HG03097 (cell line): ENCODE data around the gene CKAP2L.

Source experiments
- ATAC-seq: cut with Tn5 transposase; IDR thresholded peaks from one replicate; pipeline ENCODE4 v1.9.1; 2021; ENCODE audit not compliant: unreplicated experiment, low FRiP score

CKAP2L gene

DNA sequence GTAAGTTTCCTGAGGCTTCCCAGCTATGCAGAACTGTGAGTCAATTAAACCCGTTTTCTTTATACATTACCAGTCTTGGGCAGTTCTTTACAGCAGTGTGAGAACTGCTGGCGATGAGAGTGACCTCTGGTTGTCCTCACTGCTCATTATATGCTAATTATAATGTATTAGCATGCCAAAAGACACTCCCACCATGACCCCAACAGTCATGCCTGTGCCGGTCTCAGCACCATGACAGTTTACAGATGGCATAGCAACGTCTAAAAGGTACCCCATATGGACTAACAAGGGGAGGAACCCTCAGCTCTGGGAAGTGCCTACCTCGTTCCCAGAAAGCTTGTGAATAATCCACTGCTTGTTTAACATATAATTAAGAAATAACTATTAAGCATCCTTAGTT, 28.0 kb upstream of the CKAP2L start:
- ATAC-seq: no peak

DNA sequence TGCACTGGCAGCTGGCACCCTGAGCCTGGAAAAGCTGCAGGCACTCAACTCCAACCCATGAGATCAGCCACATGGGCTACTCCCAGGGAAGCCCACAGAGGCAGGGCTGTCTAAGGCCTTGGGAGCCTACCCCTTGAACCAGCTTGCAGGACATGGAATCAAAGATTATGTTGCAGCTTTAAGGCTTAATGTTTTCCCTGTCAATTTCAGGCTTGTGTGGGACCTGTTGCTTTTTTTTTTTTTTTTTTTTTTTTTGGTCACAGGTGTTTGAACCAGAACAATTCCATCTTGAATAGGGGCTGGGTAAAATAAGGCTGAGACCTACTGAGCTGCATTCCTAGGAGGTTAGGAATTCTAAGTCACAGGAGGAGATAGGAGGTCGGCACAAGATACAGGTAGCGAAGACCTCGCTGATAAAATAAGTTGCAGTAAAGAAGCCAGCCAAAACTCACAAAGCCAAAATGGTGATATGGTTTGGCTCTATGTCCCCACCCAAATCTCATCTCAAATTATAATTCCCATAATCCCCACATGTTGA, 27.4 kb upstream of the CKAP2L start:
- no peak for ATAC-seq

DNA sequence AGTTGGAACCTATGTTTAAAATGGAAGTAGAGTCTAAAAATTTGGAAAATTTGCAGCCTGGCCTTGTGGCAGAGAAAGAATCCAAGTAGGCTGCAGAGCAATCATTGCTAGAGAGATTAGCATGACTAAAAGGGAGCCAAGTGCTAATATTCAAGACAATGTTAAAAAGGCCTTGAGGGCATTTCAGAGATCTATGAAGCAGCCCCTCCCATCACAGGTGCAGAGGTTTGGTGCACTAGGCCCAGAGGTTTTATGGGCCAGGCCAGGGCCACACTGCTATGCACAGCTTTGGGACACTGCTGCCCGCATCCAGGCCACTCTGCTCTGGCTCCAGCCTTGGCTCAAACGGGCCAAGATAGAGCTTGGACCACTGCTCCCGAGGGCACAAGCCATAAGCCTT, 26.6 kb upstream of the CKAP2L start:
- ATAC-seq: no peak

DNA sequence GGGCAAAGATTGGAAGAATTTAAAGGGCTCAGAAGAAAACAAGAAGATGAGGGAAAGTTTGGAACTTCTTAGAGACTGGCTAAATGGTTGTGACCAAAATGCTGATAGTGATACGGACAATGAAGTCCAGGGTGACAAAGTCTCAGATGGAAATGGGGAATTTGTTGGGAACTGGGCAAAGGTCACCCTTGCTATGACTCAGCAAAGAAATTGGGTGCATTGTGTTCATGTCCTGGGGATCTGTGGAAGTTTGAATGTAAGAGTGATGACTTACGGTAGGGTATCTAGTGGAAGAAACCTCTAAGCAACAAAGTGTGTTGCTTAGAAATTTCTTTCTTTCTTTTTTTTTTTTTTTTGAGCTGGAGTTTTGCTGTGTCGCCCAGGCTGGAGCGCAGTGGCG, 25.9 kb upstream of the CKAP2L start:
- no peak for ATAC-seq

DNA sequence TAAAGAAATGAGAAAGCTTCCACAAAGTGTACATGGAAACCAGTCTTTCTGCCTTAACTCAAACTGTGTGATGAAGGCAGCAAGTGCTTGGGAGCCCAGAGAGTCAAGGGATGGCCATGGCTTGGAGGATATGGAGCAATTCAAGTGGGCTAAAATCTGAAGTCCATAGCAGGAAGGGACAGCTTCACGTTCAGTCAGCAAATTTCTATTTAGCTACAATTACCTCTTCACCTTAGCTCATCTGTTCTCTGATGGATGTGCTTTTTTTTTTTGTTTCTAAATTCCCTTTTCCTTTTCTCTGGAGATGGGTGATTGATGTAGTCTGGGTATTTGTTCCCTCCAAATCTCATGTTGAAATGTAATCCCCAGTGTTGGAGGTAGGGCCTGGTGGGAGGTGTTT, 24.8 kb upstream of the CKAP2L start:
- no peak for ATAC-seq

DNA sequence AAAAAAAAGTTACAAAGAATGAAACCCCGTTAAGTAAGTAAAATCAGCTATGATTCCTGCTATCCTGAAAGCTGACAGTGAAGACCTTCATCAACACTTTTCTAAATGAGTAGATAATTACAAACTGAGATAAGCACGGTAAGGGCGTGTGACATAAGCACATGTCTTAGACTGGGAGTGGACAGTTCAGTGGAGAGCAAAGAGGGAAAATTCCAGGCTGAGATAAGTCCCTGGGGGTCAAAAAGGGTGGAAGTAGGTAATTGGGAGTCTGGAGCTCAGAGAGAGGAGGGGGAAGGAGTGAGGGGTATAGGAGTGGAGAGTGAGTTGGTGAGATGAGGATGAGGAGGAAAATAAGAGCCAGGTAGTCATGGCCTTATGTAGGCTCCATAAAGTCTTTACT, 24.2 kb upstream of the CKAP2L start:
- no peak for ATAC-seq

DNA sequence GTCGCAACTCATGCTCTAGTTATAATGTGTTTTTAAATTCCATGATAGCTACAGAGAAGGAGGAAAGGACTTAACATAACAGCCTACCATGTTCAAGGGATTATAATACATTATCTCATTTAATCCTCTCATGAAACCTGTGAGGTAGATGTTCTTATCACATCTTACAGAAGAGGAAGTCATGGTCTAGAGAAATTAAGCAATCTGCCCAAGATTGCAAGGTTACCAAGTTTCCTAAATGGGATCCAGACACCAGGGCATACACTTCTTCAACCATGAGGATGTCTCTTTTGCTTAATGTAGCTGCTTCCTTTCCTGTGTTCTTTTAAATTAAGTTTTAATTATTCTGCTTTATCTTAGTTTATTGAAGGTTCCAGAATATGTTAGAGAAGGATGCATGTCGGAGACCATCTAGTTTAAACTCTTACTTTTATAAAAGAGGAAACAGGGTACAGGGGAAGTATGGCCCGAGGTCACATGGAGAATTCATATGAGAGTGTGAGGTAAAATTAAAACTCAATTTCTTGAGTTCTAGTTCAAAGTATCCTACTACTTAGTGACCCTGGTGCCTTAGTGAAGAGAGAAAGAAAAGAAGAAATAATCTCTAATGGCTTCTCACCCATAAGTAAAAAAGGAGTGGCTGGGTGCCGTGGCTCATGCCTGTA, 23.5 kb upstream of the CKAP2L start:
- ATAC-seq: no peak

DNA sequence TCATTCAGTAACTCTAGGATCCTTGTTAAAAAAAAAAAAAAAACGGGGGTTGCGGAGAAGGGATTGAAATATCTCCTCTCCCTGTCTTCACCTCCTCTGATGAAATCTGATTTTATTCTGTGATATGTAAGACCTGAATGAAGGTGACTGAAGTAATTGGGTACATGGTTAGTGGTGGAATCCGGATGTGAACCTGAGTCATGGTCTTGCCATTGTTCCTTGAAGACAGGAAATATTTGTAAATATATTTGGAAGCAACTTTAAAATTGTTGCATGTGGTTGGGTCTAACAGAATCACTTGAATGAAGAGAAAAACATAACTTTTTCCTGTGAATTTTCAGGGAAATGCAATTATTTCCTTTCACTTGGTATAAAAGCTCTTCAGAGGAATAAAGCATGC, 22.9 kb upstream of the CKAP2L start:
- no peak for ATAC-seq

DNA sequence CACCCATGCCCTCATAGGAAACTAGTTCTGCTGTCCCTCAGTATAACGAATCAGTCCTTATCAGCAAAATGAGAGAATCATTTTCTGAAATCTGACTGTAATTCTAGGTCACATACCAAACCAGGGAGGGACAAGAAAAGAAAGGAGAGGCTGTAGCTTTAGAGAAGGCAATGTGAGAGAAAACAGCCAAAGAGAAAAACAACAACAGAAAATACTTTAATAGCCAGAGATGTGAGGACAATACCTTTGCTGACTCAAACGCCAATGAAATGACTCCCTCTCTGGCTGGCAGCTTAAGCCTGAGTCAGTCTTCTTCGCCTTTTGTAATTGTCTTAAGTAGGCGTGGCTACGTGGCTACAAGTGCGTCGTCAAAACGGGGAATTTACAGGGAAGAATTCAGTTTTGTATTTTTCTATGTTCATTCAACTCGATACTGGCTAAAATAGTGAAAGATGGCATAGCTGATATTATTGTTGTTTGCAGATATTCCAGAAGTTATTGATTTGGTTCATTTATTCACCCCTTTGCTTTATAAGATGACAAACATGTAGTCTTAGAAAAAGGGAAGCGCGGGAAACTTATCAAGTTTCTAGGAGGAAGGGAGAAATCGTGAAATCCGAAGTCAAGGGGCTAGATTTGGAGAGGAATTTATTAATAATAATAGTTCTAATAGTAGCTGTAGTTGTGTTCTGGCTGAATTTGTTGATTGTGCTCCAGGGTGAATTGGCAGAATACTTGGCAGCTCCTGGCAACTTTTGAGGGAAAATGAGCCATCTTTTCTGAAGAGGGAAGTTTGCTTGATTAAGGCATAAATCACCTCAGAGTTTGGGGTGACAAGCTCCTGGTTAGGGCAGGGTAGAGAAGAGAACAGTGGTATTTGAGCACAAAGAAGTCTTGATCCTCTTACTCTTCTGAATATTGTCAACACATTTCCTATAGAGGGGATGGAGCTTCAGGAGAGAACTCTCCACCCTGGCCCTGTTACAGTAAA, 20.1 kb upstream of the CKAP2L start, which contains the start of gene IL1A:
TSS of gene IL1A (minus strand) at position 295 of the 991 bp plus-strand sequence. CDS start 723 bp downstream, outside the sequence.
- no peak for ATAC-seq

DNA sequence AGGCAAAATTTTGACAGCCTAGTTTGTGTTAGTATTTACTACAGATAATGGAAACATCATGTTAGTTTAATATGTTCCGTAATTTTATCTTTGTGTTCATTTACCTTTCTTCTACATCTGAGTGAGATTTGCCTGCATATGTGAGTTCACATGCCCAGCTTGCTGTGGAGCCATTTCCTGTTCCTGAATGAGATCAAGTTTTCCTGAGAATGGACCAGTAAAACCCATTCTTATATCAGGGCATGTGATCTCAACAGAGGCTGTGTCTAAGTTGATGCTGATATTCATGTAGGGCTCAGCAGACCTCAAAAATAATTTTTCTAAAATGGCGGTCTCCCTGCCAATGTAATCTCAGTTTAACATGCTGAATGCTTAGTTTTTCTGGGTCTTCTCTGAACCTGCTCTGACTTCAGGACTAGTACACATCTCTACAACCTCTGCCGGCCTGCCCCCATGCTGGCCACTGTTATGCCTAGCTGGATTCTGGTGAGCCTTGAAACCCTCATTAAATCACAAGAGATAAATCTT, 18.8 kb upstream of the CKAP2L start:
- no peak for ATAC-seq

DNA sequence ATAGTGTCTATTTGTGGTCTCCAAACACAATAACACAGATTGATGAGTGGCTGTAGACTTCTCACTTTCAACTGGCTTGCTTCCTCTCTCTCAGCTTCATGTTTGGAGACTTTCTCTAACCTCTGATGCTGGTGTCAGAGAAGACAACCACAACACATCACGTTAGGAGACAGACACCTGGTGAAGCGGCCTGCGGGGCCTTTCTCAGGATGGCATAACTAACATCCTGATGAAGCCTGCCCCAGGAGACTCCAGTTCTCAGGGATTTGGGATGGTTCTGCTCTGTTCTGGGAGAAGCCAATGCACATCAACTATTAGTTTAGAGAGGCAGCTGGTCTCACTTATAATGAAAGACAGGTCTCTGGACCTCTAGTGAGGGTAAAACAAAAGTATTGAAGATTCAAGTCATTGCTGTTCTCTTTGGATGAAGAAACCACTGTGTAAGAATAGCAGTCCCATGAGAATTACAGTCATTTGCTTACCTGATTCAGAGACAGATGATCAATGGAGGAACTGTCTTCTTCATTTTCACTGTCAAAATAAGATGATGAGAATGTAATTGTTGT, 17.9 kb upstream of the CKAP2L start:
- ATAC-seq: peak; percentile 64

DNA sequence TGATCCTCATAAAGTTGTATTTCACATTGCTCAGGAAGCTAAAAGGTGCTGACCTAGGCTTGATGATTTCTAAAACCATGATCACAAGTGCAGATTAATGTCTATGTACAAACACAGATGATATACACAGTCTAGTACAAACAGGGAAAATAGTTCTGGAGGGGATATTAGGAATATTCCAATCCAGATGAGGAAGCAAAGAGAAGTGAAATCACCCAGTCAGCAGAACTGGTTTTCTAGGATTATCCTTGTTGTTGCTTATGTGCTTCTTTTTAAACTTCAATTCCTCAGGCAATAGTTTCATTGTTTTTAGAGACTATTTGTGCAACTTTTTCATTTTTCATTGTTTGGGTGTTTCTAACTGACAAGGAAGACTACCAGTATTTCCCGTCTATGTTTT, 15.2 kb upstream of the CKAP2L start:
- no peak for ATAC-seq

DNA sequence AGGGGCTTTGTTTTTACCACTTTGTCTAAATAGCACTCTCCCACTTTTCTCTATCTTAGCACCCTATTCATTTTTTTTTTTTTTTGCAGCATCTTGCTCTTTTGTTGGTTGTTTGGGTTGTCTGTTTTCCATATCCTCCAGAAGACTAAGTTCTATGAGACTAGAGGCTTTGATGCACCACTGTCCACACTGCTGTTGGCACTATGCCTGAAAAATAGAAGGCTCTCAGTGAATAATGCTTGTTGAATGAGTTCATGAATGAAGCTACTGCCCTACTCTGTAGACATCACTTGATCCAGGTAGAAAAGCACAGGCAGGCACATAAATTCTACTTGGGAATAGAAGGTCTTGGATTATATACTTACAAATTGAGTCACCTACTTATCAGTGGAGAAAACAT, 12.6 kb upstream of the CKAP2L start:
- no peak for ATAC-seq

DNA sequence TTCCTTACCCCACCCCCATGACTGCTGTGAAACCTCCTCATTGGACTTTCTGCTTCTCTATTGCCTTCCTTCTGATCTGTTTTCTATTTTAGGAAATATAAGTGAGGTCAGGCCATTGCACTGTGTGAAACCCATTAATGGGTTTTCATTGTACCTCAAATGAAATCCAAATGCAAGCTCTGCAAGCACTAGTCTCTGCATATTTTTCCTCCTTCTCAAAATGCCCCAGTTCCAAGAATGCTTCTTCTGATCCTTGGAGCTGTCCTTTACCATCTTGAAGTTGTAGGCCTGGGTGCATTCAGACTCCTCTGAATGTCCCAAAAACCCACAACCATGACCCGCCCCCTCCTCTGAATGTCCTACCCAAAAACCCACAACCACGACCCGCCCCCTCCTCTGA, 11.7 kb upstream of the CKAP2L start:
- ATAC-seq: no peak

DNA sequence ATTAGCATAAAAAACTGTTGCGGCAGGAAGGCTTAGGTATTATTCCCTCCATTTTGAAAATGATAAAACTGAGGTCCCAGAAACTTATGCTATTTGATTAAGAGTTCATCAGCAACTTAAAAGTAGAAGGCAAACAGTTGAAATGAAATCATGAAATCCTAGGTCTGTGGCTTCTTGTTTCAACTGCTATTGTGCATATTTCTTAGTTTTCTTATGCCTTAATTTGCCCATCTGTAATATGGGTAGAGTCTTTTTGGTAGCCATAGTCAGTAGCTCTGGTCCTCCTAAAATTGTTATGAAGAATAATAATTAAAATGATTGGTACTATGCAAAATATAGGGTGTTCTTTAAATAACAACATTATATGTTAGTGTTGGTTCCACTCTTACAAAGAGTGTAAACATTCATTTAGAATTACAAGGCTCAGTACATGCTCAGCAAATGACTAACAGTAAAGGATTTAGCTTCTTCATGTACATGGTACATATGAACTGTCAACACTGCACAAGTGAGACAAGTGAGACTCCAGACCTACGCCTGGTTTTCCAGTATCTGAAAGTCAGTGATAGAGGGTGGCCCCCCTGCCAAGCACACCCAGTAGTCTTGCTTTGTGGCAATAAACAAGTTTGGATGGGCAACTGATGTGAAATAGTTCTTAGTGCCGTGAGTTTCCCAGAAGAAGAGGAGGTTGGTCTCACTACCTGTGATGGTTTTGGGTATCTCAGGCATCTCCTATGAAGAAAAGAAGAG, 10.3 kb upstream of the CKAP2L start:
- ATAC-seq: no peak

DNA sequence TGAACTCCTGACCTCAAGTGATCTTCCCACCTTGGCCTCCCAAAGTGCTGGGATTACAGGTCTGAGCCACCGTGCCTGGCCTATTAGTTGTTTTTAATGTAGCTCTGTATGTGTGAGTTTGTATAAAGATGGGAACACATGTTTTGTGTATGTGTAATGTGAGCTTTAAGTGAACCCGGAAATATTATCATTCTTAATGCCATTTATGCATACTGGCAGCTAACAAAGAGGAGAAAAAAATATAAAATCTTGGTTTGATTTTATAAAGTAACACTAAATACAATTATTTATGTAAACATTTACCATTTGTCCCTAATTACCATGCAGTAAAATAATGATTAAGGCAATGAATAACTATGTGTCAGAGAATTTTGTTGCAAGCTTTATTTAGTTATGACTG, 9.1 kb upstream of the CKAP2L start:
- no peak for ATAC-seq

DNA sequence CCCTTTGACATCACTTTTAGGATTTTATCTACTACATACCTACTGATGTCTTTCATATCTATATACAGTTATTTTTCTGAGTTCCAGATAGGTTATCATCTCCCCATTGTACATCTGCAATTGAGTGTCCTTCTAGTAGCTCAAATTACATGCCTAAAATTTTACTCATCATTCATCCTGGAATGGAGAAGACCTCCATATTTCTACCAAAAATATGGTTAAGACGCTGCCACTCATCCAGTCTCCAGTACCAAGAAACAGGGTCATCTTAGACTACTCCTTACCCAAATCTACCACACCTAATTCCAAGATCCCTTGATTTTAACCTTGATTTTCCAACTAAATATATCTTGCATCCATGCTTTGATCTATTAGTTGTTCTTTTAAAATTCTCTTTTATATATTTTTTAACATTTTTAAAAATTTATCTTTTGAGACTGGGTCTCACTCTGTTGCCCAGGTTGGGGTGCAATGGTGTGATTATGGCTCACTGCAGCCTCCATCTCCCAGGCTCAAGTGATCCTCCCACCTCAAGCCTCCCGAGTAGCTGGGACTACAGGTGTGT, 8.6 kb upstream of the CKAP2L start:
- no peak for ATAC-seq

DNA sequence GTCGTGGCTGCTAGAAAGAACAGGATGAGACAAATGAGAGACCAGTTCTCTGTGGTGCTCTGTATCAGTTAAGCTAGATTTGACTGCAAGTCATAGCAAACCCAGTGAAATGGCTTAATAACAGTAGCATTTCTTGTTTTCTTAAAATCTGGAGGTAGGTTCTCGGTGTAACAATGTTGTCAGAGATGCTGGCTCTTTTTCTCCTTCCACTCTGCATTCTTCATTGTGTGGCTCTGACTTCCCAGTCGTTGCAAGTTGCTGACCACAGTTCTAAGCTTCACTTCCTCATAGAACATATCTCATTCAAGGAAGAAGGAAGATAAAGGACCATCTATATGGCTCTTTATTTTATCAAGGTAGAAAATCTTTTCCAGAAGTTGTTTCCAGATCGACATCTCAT, 7.9 kb upstream of the CKAP2L start:
- no peak for ATAC-seq

DNA sequence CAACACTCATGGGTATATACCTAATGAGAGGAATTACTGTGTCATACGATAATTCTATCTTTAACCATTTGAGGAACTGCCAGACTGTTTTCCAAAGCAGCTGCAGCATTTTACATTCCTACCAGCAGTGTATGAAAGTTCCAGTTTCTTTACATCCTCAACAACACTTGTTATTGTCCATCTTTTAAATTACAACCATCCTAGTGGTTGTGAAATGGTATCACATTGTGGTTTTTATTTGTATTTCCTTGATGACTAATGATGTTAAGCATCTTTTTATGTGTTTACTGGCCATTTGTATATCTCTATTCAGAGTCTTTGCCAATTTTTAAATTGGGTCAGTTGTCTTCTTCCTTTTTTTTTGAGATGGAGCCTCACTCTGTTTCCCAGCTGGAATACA, 4.0 kb upstream of the CKAP2L start:
- no peak for ATAC-seq
